ENCODE results near the gene WNT3A. TPM values are rescaled to one million over a fixed set of nuclear protein-coding genes. Genes with fewer than 3 reads are reported as not detected.

WNT3A gene
- polyA plus RNA-seq, 1 of the 3 experiments (the other 2 are of a cell fraction): not detected

GRCh38 chr1:228032041-228032440 is 25.2 kb downstream of the WNT3A start:
- no peak for DNase-seq
- H3K27me3 ChIP-seq (ENCODE audit: insufficient read depth): no peaks in the 10 kb centered on the region
- no peaks in the 10 kb centered on the region for H3K79me2 ChIP-seq (ENCODE audit: insufficient read depth)
- H4K20me1 ChIP-seq (ENCODE audit: insufficient read depth): no peaks in the 10 kb centered on the region
- no peak overlapping the region for H2AFZ ChIP-seq (ENCODE audit: low read depth)
- TF ChIP-seq TEAD4 (IDR thresholded peaks at IDR 0.05; ENCODE audit: borderline replicate concordance, insufficient read depth): no peak
- TF ChIP-seq TAF1 (IDR thresholded peaks at IDR 0.05; ENCODE audit: borderline replicate concordance, low read depth, low read length): no peak
- no peak for TF ChIP-seq MAX (IDR thresholded peaks at IDR 0.05; ENCODE audit: low read depth)
- no peak for TF ChIP-seq CTCF (IDR thresholded peaks at IDR 0.05)
- TF ChIP-seq FOSL2 (IDR thresholded peaks at IDR 0.05; ENCODE audit: borderline replicate concordance, low read depth): no peak
- no peak for TF ChIP-seq USF2 (IDR thresholded peaks at IDR 0.05; ENCODE audit: borderline replicate concordance, low read depth, low read length)
- no peak for TF ChIP-seq MXI1 (IDR thresholded peaks at IDR 0.05; ENCODE audit: low read depth, low read length)
- no peak for TF ChIP-seq RCOR1 (IDR thresholded peaks at IDR 0.05; ENCODE audit: low read length)
- H3K4me2 ChIP-seq: no peak overlapping the region
- ChIA-PET CTCF (no interaction called here), POLR2A (no interaction called here)
- H3K9ac ChIP-seq: no peak overlapping the region
- no peaks in the 10 kb centered on the region for H3K4me1 ChIP-seq (ENCODE audit: control insufficient read depth in 1 of 2, insufficient read depth in 2 of 2, low read depth in 1 of 2, low read length in 1 of 2)
- no peaks in the 10 kb centered on the region for H3F3A ChIP-seq (replicated peaks; ENCODE audit: insufficient read depth)
- H3K9me2 ChIP-seq: no peaks in the 10 kb centered on the region
- H3K4me3 ChIP-seq (ENCODE audit: low read depth in 2 of 2, low read length in 1 of 2): no peak overlapping the region
- H3K9me3 ChIP-seq: no peaks in the 10 kb centered on the region
- WGBS (ENCODE audit: low lambda C conversion rate): 11% methylated on average over 3 of the region's 5 CpGs
- no peak overlapping the region for H3K27ac ChIP-seq (ENCODE audit: low read depth in 2 of 2, low read length in 1 of 2)
- no peaks in the 10 kb centered on the region for H3K36me3 ChIP-seq (replicated peaks in 1 of 2; ENCODE audit: control insufficient read depth in 1 of 2, insufficient read depth in 2 of 2, low read length in 1 of 2)

- ChIA-PET POLR2A (no interaction called here), CTCF (interaction anchor here (0.8 kb wide), 1 partner anchor 34 kb away, joined by 3 read pairs; no protein-coding TSS in a partner anchor)
- Histone ChIP-seq H3K27ac (ENCODE audit: low read depth in 2 of 2, low read length in 1 of 2) (no peak overlapping the region), H3K9me2 (no peaks in the 10 kb centered on the region), H3K9ac (no peak overlapping the region), H3K9me3 (no peaks in the 10 kb centered on the region), H3K27me3 (ENCODE audit: insufficient read depth) (no peaks in the 10 kb centered on the region; the same call in 1 of the 2 replicates), H3K4me2 (no peak overlapping the region), H3K79me2 (ENCODE audit: insufficient read depth) (no peaks in the 10 kb centered on the region), H3K36me3 (replicated peaks in 1 of 2; ENCODE audit: control insufficient read depth in 1 of 2, insufficient read depth in 2 of 2, low read length in 1 of 2) (no peaks in the 10 kb centered on the region), H3K4me1 (ENCODE audit: control insufficient read depth in 1 of 2, insufficient read depth in 2 of 2, low read depth in 1 of 2, low read length in 1 of 2) (no peaks in the 10 kb centered on the region), H3F3A (replicated peaks; ENCODE audit: insufficient read depth) (no peaks in the 10 kb centered on the region), H2AFZ (ENCODE audit: low read depth) (no peak overlapping the region), H3K4me3 (ENCODE audit: low read depth in 2 of 2, low read length in 1 of 2) (no peak overlapping the region), H4K20me1 (ENCODE audit: insufficient read depth) (no peaks in the 10 kb centered on the region)
- DNase-seq: no peak
- TF ChIP-seq RAD21 (IDR thresholded peaks at IDR 0.05; ENCODE audit: low read length): no peak
- TF ChIP-seq FOSL2 (IDR thresholded peaks at IDR 0.05; ENCODE audit: borderline replicate concordance, low read depth): no peak
- TF ChIP-seq CHD2 (IDR thresholded peaks at IDR 0.05; ENCODE audit: low read length, partially characterized antibody): no peak
- no peak for TF ChIP-seq POLR2AphosphoS5 (IDR thresholded peaks at IDR 0.05; ENCODE audit: low read depth, low read length)
- TF ChIP-seq RXRA (IDR thresholded peaks at IDR 0.05; ENCODE audit: borderline replicate concordance, low read depth): no peak
- TF ChIP-seq USF1 (IDR thresholded peaks at IDR 0.05; ENCODE audit: borderline replicate concordance, low read depth): no peak
- TF ChIP-seq YY1 (IDR thresholded peaks at IDR 0.05; ENCODE audit: low read depth): no peak
- TF ChIP-seq NFIC (IDR thresholded peaks at IDR 0.05; ENCODE audit: borderline replicate concordance): no peak
- TF ChIP-seq SIN3A (IDR thresholded peaks at IDR 0.05; ENCODE audit: borderline replicate concordance, low read depth, low read length): no peak
- TF ChIP-seq RCOR1 (IDR thresholded peaks at IDR 0.05; ENCODE audit: low read length): no peak
- TF ChIP-seq MAX (IDR thresholded peaks at IDR 0.05; ENCODE audit: low read depth): no peak
- no peak for TF ChIP-seq CTCF (IDR thresholded peaks at IDR 0.05)
- TF ChIP-seq SMC3 (IDR thresholded peaks at IDR 0.05; ENCODE audit: low read depth, low read length): no peak
- no peak for TF ChIP-seq GATA2 (CRISPR knock-in tag; IDR thresholded peaks at IDR 0.05)
- TF ChIP-seq FOXJ3 (CRISPR knock-in tag; IDR thresholded peaks at IDR 0.05): no peak
- no peak for TF ChIP-seq IRF3 (IDR thresholded peaks at IDR 0.05; ENCODE audit: low read depth, low read length)
- 30% methylated on average over 2 of the region's 2 CpGs for WGBS (ENCODE audit: low lambda C conversion rate)
Measured at GRCh38 chr1:228033376-228033775, 26.6 kb downstream of the WNT3A start.

Data from SK-N-SH (cell line).